HL-60 (cell line): ENCODE data around the gene FBXW4.

Experiments
- TF ChIP-seq, protein P1 (sequence below): IDR thresholded peaks from one replicate; pipeline ENCODE4 v1.5.1; 2011; ENCODE audit warnings: low read length, control low read depth, inconsistent platforms; ENCODE audit not compliant: insufficient read depth
- TF ChIP-seq, protein P2 (sequence below): IDR thresholded peaks from 2 replicates; pipeline ENCODE4 v1.6.1; 2012; ENCODE audit warnings: low read depth; ENCODE audit not compliant: insufficient replicate concordance

DNA sequence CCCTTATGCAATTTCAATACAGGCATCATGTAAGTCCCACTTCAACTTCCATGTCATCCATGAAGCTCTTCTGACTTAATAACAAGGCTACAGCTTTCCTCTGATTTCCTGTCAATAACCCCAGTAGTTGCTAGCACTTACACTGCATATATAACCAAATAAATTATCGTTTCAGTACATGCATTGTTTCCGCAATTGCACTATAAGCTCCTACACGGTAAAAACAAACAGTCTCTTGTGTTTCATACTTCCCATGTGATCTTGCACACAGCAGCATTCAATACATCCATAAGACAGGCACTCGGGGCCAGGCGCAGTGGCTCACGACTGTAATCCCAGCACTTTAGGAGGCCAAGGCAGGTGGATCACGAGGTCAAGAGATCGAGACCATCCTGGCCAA, 41.4 kb downstream of the FBXW4 start:
- TF ChIP-seq, protein P1, sequence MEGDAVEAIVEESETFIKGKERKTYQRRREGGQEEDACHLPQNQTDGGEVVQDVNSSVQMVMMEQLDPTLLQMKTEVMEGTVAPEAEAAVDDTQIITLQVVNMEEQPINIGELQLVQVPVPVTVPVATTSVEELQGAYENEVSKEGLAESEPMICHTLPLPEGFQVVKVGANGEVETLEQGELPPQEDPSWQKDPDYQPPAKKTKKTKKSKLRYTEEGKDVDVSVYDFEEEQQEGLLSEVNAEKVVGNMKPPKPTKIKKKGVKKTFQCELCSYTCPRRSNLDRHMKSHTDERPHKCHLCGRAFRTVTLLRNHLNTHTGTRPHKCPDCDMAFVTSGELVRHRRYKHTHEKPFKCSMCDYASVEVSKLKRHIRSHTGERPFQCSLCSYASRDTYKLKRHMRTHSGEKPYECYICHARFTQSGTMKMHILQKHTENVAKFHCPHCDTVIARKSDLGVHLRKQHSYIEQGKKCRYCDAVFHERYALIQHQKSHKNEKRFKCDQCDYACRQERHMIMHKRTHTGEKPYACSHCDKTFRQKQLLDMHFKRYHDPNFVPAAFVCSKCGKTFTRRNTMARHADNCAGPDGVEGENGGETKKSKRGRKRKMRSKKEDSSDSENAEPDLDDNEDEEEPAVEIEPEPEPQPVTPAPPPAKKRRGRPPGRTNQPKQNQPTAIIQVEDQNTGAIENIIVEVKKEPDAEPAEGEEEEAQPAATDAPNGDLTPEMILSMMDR = no peak
- TF ChIP-seq, protein P2, sequence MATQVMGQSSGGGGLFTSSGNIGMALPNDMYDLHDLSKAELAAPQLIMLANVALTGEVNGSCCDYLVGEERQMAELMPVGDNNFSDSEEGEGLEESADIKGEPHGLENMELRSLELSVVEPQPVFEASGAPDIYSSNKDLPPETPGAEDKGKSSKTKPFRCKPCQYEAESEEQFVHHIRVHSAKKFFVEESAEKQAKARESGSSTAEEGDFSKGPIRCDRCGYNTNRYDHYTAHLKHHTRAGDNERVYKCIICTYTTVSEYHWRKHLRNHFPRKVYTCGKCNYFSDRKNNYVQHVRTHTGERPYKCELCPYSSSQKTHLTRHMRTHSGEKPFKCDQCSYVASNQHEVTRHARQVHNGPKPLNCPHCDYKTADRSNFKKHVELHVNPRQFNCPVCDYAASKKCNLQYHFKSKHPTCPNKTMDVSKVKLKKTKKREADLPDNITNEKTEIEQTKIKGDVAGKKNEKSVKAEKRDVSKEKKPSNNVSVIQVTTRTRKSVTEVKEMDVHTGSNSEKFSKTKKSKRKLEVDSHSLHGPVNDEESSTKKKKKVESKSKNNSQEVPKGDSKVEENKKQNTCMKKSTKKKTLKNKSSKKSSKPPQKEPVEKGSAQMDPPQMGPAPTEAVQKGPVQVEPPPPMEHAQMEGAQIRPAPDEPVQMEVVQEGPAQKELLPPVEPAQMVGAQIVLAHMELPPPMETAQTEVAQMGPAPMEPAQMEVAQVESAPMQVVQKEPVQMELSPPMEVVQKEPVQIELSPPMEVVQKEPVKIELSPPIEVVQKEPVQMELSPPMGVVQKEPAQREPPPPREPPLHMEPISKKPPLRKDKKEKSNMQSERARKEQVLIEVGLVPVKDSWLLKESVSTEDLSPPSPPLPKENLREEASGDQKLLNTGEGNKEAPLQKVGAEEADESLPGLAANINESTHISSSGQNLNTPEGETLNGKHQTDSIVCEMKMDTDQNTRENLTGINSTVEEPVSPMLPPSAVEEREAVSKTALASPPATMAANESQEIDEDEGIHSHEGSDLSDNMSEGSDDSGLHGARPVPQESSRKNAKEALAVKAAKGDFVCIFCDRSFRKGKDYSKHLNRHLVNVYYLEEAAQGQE = no peak
